OCI-LY1 (cell line): ENCODE measurements around the gene KIRREL3.

Source experiments
- H2AFZ ChIP-seq: fragments of 200-600 bp; sonication (generic), shearing (Covaris generic); 2 replicates; pipeline ENCODE4 v1.6.0; 2014; ENCODE audit warnings: antibody characterized with exemption, mild to moderate bottlenecking, low read length
- H3F3A ChIP-seq: fragments of 200-600 bp; sonication (generic), shearing (Covaris generic); 2 replicates; pipeline ENCODE4 v1.6.0; 2014; ENCODE audit warnings: mild to moderate bottlenecking, antibody characterized with exemption, low read length, moderate library complexity; ENCODE audit not compliant: insufficient read depth
- H3K27ac ChIP-seq: fragments of 200-600 bp; sonication (generic); 2 replicates; pipeline ENCODE4 v1.5.1; 2014; ENCODE audit warnings: low read length, mixed run types, mild to moderate bottlenecking, low read depth; ENCODE audit not compliant: poor library complexity, severe bottlenecking
- H3K27me3 ChIP-seq: fragments of 200-600 bp; sonication (generic); 2 replicates; pipeline ENCODE4 v1.6.0; 2014; ENCODE audit warnings: antibody characterized with exemption, mild to moderate bottlenecking, low read length, moderate library complexity; ENCODE audit not compliant: insufficient read depth
- H3K36me3 ChIP-seq: fragments of 200-600 bp; sonication (generic); 2 replicates; pipeline ENCODE4 v1.6.1; 2014; ENCODE audit warnings: mild to moderate bottlenecking, antibody characterized with exemption, low read length, moderate library complexity, mixed read lengths; ENCODE audit not compliant: insufficient read depth
- H3K4me1 ChIP-seq: fragments of 200-600 bp; sonication (generic); 2 replicates; pipeline ENCODE4 v1.5.1; 2014; ENCODE audit warnings: mild to moderate bottlenecking, low read length, moderate library complexity; ENCODE audit not compliant: insufficient read depth, severe bottlenecking
- H3K4me2 ChIP-seq: fragments of 200-600 bp; sonication (generic), shearing (Covaris generic); 2 replicates; pipeline ENCODE4 v1.6.1; 2014; ENCODE audit warnings: low read length
- H3K4me3 ChIP-seq: fragments of 200-600 bp; sonication (generic); 2 replicates; pipeline ENCODE4 v1.5.1; 2014; ENCODE audit warnings: low read length, low read depth, mild to moderate bottlenecking, mixed read lengths; ENCODE audit not compliant: poor library complexity, severe bottlenecking
- H3K79me2 ChIP-seq: fragments of 200-600 bp; shearing (Covaris generic); 2 replicates; pipeline ENCODE4 v1.6.1; 2016; ENCODE audit warnings: mixed run types, low read length, mixed read lengths; ENCODE audit not compliant: insufficient read depth
- H3K9ac ChIP-seq: fragments of 200-600 bp; sonication (generic), shearing (Covaris generic); 2 replicates; pipeline ENCODE4 v1.6.1; 2014; ENCODE audit warnings: mild to moderate bottlenecking, low read length, mixed read lengths
- H3K9me2 ChIP-seq: fragments of 200-600 bp; sonication (generic), shearing (Covaris generic); 2 replicates; pipeline ENCODE4 v1.6.1; 2014; ENCODE audit warnings: low read depth, mild to moderate bottlenecking, low read length, mixed read lengths
- H3K9me3 ChIP-seq: fragments of 200-600 bp; shearing (Covaris generic); 2 replicates; pipeline ENCODE4 v1.6.1; 2014; ENCODE audit warnings: low read length, mixed read lengths
- H4K20me1 ChIP-seq: fragments of 200-600 bp; sonication (generic), shearing (Covaris generic); 2 replicates; pipeline ENCODE4 v1.6.0; 2016; ENCODE audit warnings: mild to moderate bottlenecking, low read length; ENCODE audit not compliant: insufficient read depth
- EZH2 ChIP-seq: fragments of 200-600 bp; sonication (generic), shearing (Covaris generic); IDR thresholded peaks from 2 replicates; pipeline ENCODE4 v1.8.0; 2017; ENCODE audit warnings: borderline replicate concordance, mixed run types, mild to moderate bottlenecking, antibody characterized with exemption, low read length, moderate library complexity, mixed read lengths
- TF ChIP-seq, protein P1 (sequence below): fragments of 200-600 bp; sonication (generic), shearing (Covaris generic); IDR thresholded peaks from 2 replicates; pipeline ENCODE4 v1.5.1; 2017; ENCODE audit warnings: mild to moderate bottlenecking, antibody characterized with exemption, low read length, moderate library complexity, mixed read lengths

KIRREL3 gene

DNA sequence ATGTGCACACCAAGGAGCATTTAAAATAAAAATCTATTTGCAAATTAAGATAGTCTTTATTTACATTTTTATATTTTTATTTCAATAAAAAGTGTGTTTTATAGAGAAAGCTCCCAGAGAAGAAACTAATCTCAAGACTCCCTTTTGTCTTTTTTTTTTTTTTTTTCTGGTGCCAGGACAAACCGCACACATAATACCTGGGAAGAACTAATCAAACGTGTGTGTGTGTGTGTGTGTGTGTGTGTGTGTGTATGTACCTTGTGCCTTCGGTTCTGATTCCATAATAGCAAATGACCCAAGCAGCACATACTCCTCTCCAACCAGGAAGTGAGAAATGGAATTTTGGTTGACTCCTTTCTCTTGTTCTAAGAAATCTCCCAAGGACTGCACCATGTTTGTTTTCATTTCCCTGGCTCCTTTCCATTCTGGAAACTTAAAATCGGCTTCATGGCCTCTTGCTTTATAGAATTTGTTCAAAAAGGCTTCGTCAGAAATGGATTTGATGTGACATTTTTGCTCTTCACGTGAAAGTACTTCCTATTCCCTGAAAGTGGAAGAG lies 579.8 kb downstream of the KIRREL3 start:
- H3K79me2 ChIP-seq = no peaks in the 10 kb centered on the region
- no peak overlapping the region for H3K27ac ChIP-seq
- no peaks in the 10 kb centered on the region for H3F3A ChIP-seq
- no peak overlapping the region for H3K4me2 ChIP-seq
- H3K9me2 ChIP-seq = no peaks in the 10 kb centered on the region
- H4K20me1 ChIP-seq = no peaks in the 10 kb centered on the region
- no peaks in the 10 kb centered on the region for H3K36me3 ChIP-seq
- H3K4me3 ChIP-seq = no peak overlapping the region
- H2AFZ ChIP-seq = no peak overlapping the region
- H3K4me1 ChIP-seq = peaks cover 9% of the 10 kb centered on the region
- no peaks in the 10 kb centered on the region for H3K9me3 ChIP-seq
- TF ChIP-seq, protein P1, sequence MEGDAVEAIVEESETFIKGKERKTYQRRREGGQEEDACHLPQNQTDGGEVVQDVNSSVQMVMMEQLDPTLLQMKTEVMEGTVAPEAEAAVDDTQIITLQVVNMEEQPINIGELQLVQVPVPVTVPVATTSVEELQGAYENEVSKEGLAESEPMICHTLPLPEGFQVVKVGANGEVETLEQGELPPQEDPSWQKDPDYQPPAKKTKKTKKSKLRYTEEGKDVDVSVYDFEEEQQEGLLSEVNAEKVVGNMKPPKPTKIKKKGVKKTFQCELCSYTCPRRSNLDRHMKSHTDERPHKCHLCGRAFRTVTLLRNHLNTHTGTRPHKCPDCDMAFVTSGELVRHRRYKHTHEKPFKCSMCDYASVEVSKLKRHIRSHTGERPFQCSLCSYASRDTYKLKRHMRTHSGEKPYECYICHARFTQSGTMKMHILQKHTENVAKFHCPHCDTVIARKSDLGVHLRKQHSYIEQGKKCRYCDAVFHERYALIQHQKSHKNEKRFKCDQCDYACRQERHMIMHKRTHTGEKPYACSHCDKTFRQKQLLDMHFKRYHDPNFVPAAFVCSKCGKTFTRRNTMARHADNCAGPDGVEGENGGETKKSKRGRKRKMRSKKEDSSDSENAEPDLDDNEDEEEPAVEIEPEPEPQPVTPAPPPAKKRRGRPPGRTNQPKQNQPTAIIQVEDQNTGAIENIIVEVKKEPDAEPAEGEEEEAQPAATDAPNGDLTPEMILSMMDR = no peak
- TF ChIP-seq EZH2 = no peak
- no peak overlapping the region for H3K9ac ChIP-seq
- no peaks in the 10 kb centered on the region; the same call in 1 of the 2 replicates for H3K27me3 ChIP-seq

DNA sequence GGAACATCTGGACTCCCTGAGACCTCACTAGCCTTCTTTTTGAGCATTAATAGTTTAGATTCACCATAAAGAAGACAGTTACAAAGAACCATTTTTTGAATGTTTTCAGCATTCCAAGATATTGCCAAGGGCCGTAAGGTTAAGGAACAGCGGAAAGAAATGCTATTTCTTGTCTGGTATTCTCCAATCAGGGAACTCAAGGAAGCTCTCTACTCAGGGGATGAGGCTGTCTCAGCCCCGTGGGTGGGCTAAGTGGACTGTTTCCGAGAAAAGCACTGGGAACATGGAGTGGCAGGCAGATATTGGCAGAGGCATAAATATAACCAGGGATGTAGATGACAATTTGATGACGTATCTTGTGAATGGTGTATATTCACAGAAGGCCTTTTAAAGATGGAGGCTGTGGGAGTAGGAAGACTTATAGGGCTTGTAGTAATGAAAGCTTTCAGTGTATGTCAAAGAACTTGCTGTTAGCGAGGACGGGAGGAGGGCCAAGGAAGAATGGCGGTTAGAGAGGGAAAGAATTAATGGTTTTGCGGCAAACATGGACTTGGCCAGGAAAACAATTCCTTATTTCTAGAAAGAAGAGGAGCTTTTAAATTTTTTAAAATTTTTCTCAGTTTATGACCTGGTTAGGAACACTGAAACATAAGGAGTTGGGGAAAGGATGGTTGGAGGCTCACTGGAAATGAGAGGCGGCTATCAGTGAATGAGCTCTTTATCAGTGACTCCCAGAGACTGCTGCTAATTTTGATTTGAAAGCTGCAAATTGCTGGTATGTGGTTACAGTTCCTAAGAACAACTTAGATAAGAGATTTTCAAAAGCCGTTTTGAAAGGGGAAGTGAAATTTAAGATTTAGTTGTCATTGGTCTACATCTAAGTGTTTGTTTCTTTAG lies 580.5 kb downstream of the KIRREL3 start:
- Histone ChIP-seq H3K9me2 (no peaks in the 10 kb centered on the region), H3K9me3 (no peaks in the 10 kb centered on the region), H3F3A (no peaks in the 10 kb centered on the region), H3K27me3 (no peaks in the 10 kb centered on the region; the same call in 1 of the 2 replicates), H3K36me3 (no peaks in the 10 kb centered on the region), H3K27ac (no peak overlapping the region), H4K20me1 (no peaks in the 10 kb centered on the region), H3K4me2 (no peak overlapping the region), H2AFZ (no peak overlapping the region), H3K4me3 (no peak overlapping the region), H3K4me1 (peaks cover 9% of the 10 kb centered on the region), H3K79me2 (no peaks in the 10 kb centered on the region), H3K9ac (no peak overlapping the region)
- no peak for TF ChIP-seq EZH2
- TF ChIP-seq, protein P1 = no peak

DNA sequence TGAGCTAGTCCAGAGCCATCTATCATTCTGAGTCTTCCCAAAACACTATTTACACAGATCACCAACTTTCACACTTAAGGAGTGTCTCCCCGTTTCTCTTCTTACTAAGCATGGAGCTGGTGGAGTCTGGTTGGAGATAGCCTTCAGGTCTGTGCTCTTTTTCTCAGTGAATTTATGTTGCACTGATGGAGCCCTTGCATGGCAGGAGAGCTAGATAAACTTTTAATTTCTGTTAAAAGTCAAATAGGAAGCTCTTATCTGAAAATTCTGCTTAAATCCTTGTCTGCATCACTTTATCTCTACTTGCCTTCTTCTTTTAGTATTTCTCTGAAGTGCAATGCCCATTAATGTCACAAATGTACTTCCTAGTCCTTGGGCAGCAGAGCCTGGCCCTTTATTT lies 581.7 kb downstream of the KIRREL3 start:
- Histone ChIP-seq H3K4me1 (peaks cover 9% of the 10 kb centered on the region), H3K27ac (no peak overlapping the region), H3K9me3 (no peaks in the 10 kb centered on the region), H4K20me1 (no peaks in the 10 kb centered on the region), H3K4me3 (no peak overlapping the region), H3K4me2 (no peak overlapping the region), H3K36me3 (no peaks in the 10 kb centered on the region), H2AFZ (no peak overlapping the region), H3F3A (no peaks in the 10 kb centered on the region), H3K27me3 (no peaks in the 10 kb centered on the region; the same call in 1 of the 2 replicates), H3K9me2 (no peaks in the 10 kb centered on the region), H3K9ac (no peak overlapping the region), H3K79me2 (no peaks in the 10 kb centered on the region)
- no peak for TF ChIP-seq EZH2
- TF ChIP-seq, protein P1 = no peak
